Ascending aorta (tissue), 2 donors: ENCODE results near the gene CRYBG1. TPM values are rescaled to one million over a fixed set of nuclear protein-coding genes. Genes with fewer than 3 reads are reported as not detected.

Experiments
- DNase-seq, 2 donors: peaks; one replicate each; pipeline ENCODE4 v3.0.0-alpha.2; 2019; ENCODE audit warnings: low spot score in 2 of 2
- H3K27ac ChIP-seq, 2 donors: fragments of 200-600 bp; sonication (generic); one replicate each; pipeline ENCODE4 v1.5.1; 2016 to 2017; ENCODE audit warnings: mild to moderate bottlenecking in 1 of 2
- H3K27me3 ChIP-seq: fragments of 200-600 bp; sonication (generic); one replicate; pipeline ENCODE4 v1.5.1; 2017
- H3K36me3 ChIP-seq, 2 donors: fragments of 200-600 bp; sonication (generic); one replicate each; pipeline ENCODE4 v1.5.1; 2016
- H3K4me1 ChIP-seq, 2 donors: fragments of 200-600 bp; sonication (generic); one replicate each; pipeline ENCODE4 v1.5.1; 2016 to 2017; ENCODE audit warnings: mild to moderate bottlenecking in 1 of 2
- H3K4me3 ChIP-seq, 2 donors: fragments of 200-600 bp; sonication (generic); one replicate each; pipeline ENCODE4 v1.5.1; 2016 to 2017; ENCODE audit warnings: mild to moderate bottlenecking in 1 of 2
- H3K9me3 ChIP-seq, 2 donors: fragments of 200-600 bp; sonication (generic); one replicate each; pipeline ENCODE4 v1.5.1; 2016
- intact Hi-C: fragments of 100-400 bp; cut with DNase I; formaldehyde crosslinking; loops from one replicate; pipeline ENCODE4 v1.15.1; 2023
- total RNA-seq: library from RNA; depleted of rRNA; stranded (reverse); fragments of >200 nt; gene quantifications from one replicate; pipeline ENCODE4 v1.1.0, GENCODE V29; 2016
- TF ChIP-seq, protein P1 (sequence below), 3 experiments: fragments of 200-600 bp in 2 of 3; fragments of 450-650 bp in 1 of 3; sonication (generic) in 2 of 3; IDR thresholded peaks; one replicate each; pipeline ENCODE4 v1.5.1; 2016 to 2019; ENCODE audit warnings: antibody characterized with exemption in 3 of 3, mild to moderate bottlenecking in 1 of 3, moderate library complexity in 1 of 3

Gene CRYBG1
- total RNA-seq, 1 donor from 2014 or later, result 6.5 TPM

DNA sequence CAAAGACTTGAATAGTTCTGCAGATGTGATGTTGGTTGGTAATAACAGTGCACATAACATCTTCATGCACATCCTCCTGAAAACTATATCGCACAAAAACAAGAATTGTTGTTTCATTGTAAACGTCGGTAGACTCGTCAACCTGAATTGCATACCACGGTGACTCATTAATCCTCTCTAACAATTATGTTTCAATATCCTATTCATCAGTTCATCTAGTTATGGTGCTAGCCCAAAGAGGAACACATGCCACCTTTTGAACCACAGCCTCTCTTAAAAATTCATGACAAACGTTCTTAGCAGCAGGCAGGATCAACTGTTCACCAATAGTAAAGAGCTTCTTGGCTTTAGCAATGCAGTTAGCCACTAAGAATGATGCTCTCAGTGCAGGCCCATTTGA, 25.0 kb downstream of the CRYBG1 start:
- no peak for DNase-seq
- Histone ChIP-seq H3K27me3 (no peaks in the 10 kb centered on the region), H3K9me3 (no peaks in the 10 kb centered on the region), H3K4me3 (no peak overlapping the region), H3K27ac (no peak overlapping the region), H3K4me1 (no peaks in the 10 kb centered on the region), H3K36me3 (no peaks in the 10 kb centered on the region)
- TF ChIP-seq, protein P1, sequence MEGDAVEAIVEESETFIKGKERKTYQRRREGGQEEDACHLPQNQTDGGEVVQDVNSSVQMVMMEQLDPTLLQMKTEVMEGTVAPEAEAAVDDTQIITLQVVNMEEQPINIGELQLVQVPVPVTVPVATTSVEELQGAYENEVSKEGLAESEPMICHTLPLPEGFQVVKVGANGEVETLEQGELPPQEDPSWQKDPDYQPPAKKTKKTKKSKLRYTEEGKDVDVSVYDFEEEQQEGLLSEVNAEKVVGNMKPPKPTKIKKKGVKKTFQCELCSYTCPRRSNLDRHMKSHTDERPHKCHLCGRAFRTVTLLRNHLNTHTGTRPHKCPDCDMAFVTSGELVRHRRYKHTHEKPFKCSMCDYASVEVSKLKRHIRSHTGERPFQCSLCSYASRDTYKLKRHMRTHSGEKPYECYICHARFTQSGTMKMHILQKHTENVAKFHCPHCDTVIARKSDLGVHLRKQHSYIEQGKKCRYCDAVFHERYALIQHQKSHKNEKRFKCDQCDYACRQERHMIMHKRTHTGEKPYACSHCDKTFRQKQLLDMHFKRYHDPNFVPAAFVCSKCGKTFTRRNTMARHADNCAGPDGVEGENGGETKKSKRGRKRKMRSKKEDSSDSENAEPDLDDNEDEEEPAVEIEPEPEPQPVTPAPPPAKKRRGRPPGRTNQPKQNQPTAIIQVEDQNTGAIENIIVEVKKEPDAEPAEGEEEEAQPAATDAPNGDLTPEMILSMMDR (IDR thresholded peaks at IDR 0.05), result no peak
- intact Hi-C loops, result no loop called here

DNA sequence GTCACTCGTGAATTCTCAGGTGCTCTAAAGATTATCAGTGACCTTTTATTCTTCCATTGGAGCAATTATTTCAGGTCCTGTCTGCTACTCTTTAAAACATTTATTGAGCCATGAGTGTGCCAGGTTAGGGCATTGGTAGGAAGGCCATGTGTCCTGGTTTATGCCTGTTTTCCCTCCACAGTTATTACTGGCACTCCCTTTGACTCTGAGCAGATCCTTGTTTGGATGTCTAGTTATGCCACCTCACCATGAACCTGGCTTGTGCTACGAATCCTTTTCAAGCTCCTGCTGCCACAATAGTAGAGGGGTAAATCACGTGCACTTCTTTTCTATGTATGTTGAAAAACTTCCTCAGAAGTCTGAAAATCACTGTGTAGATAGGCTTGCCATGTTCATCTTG, 27.4 kb downstream of the CRYBG1 start:
- Histone ChIP-seq H3K36me3 (no peaks in the 10 kb centered on the region), H3K9me3 (no peaks in the 10 kb centered on the region), H3K4me1 (no peaks in the 10 kb centered on the region), H3K27ac (no peak overlapping the region), H3K27me3 (no peaks in the 10 kb centered on the region), H3K4me3 (no peak overlapping the region)
- TF ChIP-seq, protein P1 (IDR thresholded peaks at IDR 0.05), result no peak
- no peak for DNase-seq
- intact Hi-C loops, result no loop called here

DNA sequence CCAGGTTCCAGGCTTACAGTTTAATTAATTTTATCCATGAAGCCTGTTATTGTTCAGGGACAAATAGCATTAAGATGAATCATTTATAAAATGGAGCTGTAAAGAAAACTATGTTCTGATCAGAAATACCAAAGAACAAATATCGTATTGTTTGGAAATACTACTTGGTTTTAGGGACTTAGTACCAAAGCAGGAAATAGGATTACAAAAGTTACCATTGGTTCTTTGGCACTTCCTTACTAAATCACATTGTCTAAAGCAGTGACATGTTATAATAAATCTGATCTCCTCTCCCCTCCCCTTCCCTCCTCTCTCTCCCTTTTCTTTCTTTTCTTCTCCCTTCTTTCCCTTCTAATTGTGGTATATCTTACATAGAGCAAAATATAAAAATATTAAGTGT, 29.6 kb downstream of the CRYBG1 start:
- H3K36me3 ChIP-seq, result no peaks in the 10 kb centered on the region
- H3K4me1 ChIP-seq, result no peaks in the 10 kb centered on the region
- intact Hi-C loops, result no loop called here
- TF ChIP-seq, protein P1 (IDR thresholded peaks at IDR 0.05), result no peak
- no peak overlapping the region for H3K4me3 ChIP-seq
- H3K9me3 ChIP-seq, result no peaks in the 10 kb centered on the region
- no peak overlapping the region for H3K27ac ChIP-seq
- no peaks in the 10 kb centered on the region for H3K27me3 ChIP-seq
- no peak for DNase-seq

DNA sequence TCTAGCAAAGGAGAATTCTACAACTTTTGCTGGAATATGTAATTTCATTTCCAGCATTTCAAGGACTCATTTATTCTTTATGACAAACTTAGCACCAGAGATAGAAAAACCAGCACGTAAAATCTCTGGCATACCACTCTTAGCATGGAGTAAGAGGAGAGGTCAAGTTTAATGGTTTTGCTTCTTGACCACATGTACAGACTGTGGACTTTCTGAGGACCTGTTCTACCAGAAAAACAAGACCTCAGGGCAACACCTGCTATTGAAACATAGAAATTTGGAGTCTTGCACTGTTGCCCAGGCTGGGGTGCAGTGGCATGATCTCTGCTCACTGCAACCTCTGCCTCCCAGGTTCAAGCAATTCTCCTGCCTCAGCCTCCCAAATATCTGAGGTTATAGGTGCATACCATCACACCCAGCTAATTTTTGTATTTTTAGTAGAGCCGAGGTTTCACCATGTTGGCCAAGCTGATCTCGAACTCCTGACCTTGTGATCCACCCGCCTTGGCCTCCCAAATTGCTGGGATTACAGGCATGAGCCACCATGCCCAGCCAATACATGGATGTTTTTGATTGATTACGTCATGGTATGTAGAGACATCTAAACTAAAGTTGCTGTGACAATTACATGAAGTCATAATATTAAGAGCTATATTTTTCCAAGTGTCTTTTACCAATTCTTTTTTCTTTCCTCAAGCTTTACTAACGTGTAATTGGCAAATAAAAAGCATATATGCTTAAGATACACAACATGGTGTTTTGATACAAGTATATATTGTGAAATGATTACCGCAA, 36.1 kb downstream of the CRYBG1 start:
- Histone ChIP-seq H3K9me3 (no peaks in the 10 kb centered on the region), H3K36me3 (no peaks in the 10 kb centered on the region), H3K4me1 (no peaks in the 10 kb centered on the region), H3K4me3 (no peak overlapping the region), H3K27me3 (no peaks in the 10 kb centered on the region), H3K27ac (no peak overlapping the region)
- intact Hi-C loops, result no loop called here
- no peak for DNase-seq
- TF ChIP-seq, protein P1 (IDR thresholded peaks at IDR 0.05), result no peak

DNA sequence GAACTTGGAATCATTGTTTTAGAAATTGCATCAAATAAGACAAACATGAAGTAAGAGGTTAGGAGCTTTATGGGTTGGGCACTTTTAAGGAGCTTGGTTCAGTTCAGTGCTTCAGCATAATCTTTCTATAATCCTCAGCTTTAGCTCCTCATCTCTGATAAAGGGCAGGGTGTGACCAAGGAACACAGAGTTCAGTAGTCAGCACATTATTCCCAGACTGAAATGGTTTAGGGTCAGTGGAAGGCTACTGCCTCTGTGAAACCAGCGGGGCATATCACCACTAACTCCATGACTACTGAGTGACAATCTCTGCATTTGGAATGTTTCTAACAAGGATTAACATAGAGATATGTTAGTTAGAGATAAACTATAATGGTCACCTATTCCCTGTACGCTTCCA, 36.9 kb downstream of the CRYBG1 start:
- no peak for DNase-seq

More for the DNA sequence above, 36.9 kb downstream of the CRYBG1 start:
- intact Hi-C loops, result no loop called here
- H3K4me3 ChIP-seq, result no peak overlapping the region
- H3K36me3 ChIP-seq, result no peaks in the 10 kb centered on the region
- H3K27ac ChIP-seq, result no peak overlapping the region
- H3K9me3 ChIP-seq, result no peaks in the 10 kb centered on the region
- TF ChIP-seq, protein P1 (IDR thresholded peaks at IDR 0.05), result no peak
- H3K4me1 ChIP-seq, result no peaks in the 10 kb centered on the region
- no peaks in the 10 kb centered on the region for H3K27me3 ChIP-seq
